ENCODE measurements around the gene PRKAG2.
"Not testable (repeated sequence)": the region's sequence is repeated elsewhere in the genome, so short reads cannot be mapped to it uniquely, and the experiment has no call there.

The PRKAG2 gene

DNA sequence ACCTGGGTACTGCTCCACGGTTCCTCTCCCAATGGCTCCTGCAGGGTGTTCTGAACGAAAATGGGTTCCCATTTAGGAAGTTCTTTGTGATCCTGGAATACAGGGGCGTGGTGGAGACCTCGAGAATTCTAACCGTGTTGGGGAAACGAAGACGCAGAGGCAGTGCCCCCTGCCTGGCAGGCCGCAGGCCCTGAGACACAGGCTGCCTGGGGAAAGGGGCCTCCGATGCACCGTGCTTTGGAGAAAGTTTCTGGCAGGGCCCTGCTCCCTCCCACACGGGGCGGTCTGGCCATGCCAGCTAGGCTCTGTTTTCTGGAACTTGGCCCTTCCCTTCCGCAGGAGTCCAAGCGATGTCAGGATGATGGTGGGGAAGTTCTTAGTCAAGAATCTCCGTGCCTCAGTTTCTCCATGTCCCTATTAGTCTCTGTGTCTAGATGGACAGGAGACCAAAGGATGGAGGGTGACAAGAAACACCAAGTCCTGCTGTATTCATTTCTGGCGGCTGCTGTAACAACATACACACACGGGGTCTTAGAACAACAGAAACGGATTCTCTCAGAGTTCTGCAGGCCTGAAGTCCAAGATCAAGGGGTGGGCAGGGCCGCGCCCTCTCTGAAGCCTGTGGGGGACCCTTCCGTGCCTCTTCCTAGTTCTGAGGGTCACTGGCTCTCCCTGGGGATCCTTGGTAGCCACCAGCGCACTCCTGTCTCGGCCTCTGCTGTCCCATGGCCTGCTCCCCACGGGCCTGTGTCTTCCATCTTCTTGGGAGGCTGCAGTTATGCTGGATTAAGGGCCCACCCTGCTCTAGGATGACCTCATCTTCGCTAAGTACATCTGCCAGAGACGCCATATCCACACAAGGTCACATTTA is 27.7 kb downstream of the PRKAG2 start:
- no peak for DNase-seq

DNA sequence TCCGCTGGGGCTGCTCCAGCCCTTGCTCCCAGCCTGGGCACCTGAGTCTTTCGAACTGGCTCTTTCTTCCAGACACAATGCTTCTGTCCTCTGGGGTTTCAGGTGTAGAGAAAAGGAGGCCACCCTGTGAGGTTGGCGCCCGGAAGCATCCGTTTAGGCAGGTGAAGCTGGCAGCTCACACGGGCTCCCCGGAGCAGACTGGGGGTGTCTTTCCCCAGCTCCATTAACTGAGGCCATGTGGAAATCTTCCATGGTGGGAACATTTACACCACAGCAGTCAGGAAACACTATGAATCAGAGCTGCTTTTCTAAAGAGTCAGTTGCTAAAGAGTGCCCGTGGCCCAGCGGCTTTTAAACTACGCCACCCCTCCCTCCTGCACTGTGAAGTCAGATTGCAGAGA is 29.2 kb downstream of the PRKAG2 start:
- no peak for DNase-seq

DNA sequence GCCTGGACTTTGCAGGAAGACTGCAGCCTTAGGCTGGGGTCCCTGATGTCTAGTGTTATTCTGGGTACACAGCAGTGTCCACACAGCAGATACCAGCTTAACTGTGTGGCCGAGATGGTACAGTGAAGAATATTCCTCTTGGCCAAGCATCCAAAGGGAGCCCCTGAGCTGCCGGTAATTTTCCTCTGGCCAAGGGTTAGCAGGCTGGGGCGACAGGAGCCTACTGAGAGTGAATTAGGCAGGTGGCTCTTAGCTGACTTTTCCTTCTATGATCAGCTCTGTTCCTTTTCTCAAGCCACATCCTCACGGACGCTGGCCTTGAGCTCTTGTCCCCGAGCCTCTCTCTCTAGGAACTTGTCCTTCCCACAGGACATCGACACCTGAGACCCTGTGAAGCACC is 29.8 kb downstream of the PRKAG2 start:
- no peak for DNase-seq

DNA sequence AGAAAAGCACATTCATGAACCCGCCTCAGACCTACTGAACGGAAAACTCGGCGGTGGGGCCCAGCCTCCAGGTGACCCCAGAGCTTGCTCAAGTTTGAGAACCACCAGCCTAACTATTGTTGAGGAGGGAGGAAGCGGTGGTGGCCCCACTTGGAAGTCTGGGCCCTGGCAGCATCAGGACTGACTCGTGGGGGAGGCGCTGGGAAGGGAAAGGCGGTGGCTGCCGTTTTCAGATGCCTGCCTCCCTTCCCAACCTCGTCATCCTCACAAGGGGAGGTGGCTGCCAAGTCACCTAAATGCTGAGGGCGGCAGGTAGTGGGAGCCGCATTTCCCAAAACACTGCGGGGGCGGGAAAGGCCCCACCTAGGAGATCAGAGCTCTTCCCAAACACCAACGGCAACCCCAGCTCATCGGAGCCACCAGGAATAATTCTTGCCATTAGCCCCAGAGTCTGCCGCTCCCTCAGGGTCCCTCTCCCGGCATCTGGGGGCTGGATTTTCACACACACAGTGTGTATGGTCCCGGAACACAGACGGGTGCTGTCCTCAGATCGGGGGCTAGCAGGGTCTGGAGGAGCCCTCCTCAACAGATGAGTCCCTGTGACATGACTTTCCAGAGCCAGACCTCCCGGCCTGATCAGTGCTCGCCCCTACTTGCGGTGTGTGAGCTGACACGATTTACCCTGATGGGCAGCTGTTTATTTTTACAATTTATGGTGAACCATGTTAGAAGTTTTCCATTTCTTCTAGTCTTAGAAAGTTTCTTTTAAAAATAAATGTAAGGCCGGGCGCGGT is 31.3 kb downstream of the PRKAG2 start:
- no peak for DNase-seq

DNA sequence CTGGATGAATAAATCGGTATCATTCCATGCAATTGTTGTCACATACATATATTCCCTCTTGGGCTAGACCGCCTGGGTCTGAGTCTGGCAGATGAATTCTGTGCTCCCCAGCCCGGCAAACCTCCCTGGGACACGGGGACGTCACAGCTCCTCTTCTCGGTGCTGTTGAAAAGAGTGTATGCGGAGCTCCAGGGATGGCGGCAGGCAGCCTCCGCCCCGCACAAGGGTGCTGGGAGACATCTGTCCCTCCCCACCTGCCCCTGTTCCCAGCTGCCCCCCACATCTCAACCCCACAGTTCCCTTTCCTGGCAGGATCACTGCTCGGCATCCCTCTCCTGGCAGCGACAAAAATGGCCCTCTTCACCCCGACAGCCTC is 32.1 kb downstream of the PRKAG2 start:
- no peak for DNase-seq

DNA sequence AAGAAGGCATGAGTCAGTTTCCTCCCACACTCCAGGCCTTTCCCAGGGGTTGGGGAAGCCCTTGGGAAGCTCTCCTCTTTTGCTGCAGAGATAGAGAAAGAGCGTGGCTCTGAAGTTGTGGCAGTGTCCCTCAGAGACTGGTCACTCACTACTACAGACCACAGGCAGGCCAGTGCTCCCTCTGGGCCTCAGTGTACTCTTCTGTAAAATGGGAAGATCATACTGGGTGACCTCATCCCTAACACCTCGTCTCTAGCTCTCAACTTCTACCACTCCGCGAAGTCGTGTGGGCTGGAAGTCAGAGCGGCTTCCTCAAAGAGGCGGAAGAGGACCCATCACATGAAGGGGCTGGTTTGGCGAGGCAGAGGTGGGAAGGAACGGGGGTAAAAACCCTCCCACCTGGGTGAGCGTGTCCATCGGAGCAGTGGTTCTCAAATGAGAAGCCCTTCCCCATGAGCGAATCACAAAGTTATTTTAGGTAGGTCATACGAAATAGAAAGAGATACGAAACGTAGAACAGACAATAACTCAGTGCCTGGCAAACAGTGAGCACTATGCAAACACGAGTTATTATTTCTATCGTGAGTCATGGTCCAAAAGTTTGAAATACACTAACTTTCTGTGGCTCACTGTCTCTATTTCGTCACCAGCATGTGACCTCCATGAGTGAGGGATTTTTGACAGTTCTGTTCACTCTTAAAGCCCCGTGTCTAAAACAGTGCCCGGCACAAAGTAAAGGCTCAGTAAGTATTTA is 32.7 kb downstream of the PRKAG2 start:
- DNase-seq, result no peak

DNA sequence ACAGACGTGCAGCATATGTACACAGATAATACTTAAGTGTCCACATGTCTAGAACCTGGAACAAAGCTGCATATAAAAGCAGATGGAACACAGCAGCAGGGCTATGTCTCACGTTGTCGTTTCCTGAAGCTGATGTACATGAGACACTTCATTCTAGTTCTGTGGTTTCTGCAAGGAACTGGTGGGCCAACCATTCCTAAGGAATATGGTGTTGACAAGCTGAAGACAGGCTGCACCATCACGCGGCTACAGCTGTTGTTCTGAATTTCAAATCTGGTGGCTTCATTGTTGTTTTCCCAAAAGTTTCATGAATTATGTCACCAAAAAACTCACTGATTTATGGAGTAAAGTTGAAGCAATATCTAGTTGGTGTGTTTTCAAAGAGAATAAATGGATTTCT is 33.7 kb downstream of the PRKAG2 start:
- DNase-seq, result no peak

DNA sequence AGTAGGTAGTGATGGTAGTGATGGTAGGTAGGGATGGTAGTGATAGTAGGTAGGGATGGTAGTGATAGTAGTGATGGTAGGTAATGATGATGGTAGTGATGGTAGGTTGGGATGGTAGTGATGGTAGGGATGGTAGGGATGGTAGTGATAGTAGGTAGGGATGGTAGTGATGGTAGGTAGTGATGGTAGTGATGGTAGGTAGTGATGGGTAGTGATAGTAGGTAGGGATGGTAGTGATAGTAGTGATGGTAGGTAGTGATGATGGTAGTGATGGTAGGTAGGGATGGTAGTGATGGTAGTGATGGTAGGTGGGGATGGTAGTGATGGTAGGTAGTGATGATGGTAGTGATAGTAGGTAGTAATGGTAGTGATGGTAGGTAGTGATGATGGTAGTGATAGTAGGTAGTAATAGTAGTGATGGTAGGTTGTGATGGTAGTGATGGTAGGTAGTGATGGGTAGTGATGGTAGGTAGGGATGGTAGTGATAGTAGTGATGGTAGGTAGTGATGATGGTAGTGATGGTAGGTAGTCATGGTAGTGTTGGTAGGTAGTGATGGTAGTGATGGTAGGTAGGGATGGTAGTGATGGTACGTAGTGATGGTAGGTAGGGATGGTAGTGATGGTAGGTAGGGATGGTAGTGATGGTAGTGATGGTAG is 35.4 kb downstream of the PRKAG2 start:
- not testable (repeated sequence) for DNase-seq

DNA sequence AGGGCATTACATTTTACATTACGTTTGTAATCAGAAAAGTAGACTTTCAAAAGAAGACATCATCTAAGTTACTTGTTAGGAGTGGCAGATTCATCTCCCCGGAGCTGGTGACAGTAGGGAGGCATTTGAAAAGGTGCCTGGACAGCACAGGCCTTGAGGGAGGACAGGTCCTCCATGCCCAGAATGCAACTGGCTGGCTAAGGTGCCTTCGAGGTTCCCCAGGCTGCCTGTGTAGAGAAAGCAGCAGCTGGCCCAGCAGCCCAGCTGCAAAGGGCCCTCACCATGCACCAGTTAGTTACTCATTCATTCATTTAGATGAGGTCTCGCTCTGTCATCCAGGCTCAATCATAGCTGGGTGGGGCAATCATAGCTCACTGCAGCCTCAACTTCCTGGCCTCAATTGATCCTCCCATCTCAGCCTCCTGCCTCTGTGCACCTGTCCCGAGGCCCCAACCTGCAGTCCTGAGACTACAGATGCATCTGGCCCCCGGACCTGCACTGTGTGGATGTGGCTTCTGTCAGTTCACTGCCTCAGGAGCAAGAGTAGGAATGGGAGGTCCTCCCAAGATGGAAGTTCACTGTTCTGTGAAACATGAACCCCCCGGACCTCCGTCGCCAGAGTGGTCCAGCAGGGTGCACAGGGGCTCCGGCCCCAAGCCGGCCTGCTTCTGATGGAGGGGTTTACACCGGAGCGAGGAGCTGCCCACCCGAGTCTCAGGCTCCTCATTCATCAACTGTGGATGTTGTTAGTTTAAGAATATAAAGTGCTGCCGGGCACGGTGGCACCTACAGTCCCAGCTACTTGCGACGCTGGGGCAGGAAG is 36.6 kb downstream of the PRKAG2 start:
- DNase-seq, result no peak

DNA sequence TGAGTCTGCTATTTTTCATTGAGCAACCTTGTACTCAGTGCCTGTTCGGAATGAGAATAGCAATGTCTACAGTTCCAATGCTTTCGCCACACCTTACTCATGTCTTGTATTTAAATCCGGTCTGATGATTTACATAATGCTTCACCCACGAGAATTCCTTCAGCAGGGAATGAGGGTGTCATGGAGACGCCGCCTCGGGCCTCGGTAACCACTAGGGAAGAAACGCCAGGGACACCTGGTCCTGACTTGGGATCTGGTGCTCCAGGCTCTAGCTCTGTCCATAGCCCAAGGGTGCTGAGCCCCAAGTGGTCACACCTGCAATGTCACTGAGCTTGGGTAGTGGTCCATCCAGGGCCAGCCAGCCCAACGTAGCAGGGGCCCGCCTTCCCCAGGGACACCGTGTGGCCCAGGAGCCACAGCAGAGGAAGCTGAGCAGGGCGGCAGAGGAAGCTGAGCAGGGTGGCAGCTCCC is 37.4 kb downstream of the PRKAG2 start:
- DNase-seq, result no peak

DNA sequence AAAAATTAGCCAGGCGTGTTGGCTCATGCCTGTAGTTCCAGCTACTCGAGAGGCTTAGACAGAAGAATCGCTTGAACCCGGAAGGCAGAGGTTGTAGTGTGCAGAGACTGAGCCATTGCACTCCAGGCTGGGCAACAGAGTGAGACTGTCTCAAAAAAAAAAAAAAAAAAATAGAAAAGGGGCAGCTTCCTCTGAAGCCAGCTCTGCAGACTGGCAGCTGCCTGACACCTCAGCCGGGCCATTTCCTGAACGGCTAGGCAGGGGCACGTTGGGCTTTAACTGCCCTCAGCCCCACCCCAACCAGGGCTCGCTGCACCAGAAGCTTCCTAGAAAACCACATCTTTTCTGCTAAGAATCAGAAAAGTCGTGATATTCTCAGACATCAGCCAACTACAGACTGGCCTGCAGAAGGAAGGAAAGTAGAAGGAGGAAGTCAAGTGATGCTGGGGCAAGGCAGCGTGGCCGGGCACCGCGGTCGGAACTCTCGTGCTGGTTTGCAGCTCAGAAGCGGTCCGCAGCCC is 38.0 kb downstream of the PRKAG2 start:
- peak; percentile 37 for DNase-seq

DNA sequence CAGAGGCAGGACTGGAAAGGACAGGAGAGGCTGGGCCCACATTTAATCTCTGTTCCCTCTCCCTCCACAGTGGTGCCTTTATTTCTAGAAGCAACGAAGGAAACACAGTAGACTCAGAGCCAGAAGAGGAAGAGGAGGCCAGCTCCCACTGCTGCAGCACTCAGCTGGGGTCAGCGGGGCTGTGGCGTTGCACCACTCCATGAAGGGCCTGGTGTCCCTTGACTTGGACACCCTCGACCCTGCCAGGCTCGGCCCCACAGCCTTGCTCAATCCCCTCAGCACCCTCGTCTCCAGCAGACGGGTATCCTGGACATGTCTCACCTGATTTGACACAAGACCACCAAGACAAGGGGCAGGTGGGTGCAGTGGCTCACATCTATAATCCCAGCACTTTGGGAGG is 38.8 kb downstream of the PRKAG2 start:
- DNase-seq, result no peak

DNA sequence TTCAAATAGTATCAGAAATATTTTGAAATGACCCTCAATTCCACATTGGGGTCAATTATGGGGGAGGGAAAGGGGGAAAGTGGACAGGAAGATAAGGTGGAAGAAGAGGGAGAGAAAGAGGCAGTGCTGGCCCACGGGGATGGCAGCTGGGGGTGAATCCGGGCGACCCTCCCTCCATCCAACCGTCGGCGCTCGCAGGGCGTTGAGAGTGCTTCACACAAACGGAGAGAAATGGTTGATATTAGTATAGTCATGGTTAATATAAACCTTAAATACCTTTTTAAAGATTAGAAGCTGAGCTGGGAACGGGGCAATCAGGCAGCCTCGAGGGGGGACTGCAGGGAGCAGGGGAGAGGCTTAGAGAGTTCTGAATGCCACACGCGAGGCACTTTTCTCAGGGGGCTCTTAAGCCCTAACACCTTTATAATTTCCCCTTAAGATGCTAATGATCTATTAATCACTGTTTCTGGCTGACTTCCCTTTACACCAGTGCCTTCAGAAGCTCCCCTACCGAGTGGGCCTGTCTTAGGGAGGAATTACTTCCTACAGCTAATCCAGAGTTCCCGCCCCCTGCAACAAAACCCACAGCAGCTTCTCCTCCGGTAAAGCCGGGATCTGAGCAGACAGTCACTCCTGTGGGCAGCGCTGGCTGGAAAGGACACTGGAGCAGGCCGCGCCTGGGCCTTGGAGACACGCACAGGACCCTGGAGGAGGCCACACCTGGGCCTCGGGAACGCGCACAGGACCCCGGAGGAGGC is 39.5 kb downstream of the PRKAG2 start:
- DNase-seq, result no peak

DNA sequence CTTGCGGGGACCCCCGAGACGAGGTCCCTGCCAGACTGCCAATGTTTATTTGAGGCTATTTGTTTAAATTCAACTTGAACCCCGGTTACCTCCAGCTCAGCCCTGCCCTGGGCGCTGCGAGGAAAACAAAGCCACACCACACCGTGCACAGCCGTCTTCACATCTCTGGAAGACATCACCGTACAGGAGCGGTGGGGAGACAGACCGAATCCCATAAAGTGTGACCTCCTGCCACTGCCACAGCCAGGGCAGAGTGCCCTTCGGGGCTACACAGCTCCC is 40.0 kb downstream of the PRKAG2 start:
- no peak for DNase-seq

DNA sequence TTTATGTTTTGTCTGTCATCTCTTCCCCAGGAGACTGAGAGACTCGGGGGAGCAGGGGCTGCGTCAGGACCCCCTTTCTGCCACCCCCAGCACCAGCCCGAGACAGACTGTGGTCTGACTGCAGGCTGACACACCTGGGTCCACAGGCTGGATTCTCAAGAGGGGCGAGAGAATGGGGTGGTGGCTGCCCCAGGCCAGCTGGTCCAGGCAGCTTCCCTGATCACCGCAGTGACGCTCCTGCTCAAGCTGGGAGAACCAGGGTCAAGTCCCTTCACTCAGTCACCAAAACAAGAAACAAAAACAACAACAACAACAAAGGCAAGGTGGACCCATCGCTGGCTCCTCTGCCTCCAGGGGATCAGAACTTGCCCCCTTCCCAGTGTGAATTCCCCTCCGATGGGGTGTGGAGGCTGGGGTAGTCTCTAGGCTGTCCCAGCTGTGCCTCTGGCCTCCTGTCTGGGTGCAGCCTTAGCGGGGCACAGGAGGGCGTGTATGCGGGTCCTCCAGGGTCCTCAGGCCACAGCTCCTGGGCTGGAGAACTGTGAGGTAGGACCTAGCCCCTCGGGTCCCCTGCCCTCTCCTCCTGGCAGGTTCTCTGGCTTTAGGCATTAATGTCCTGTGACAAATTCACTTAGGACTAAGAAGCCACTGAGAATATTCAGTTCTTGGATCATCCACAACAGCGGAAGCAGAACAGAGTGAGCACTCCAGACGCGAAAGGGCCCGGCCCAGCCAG is 40.6 kb downstream of the PRKAG2 start:
- DNase-seq, result no peak

DNA sequence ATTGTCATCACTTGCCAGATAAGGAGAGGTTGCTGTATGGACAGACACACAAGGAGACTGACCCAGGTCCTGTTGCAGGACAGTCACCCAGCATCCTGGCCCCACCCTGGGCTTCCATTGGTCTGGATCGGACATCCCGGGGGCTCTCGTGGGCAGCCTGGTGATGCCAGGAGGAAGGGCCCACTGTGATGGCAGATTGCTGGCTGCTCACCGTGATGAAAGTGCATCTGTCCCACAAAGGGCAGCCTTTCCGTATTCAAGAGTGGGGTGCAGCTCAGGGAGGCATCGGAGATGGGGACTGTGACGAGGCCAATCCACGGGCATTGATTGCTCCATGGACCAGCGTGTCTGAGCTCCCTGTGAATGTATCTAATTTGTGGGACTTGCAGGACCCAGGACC is 41.3 kb downstream of the PRKAG2 start:
- DNase-seq, result no peak

DNA sequence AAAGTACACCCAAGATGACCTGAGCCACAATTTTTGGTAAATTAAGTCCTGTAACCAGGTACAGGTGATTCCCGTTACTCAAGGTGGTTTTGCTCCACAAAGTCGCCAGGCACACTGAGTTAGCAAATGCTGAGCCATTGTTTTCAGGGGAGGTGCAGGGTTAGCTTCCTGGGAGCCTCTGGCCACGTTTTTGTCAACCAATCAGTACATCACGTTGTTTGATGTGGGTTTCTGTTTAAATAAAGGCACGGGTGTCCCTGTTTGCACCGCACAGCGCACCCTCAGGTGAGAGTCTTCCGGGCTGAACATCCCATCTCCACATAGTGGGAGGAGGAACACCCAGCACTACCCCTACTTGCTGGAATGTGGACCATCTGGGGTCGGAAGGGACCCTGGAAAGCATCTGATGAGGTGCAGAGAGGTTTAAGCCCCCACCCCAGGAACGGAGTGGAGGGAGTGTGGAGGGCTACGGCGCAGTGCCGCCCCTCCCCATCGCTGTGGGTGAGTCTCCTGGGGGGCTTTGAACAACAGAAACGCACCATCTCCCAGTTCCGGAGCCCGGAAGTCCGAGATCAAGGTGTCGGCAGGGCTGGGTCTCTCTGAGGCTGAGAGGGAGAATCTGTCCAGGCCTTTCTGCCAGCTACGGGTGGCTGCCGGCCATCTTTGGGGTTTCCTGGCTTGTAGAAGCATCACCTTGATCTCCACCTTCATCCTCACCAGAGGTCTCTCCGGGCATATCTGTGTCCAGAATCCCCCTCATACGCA is 42.5 kb downstream of the PRKAG2 start:
- no peak for DNase-seq

DNA sequence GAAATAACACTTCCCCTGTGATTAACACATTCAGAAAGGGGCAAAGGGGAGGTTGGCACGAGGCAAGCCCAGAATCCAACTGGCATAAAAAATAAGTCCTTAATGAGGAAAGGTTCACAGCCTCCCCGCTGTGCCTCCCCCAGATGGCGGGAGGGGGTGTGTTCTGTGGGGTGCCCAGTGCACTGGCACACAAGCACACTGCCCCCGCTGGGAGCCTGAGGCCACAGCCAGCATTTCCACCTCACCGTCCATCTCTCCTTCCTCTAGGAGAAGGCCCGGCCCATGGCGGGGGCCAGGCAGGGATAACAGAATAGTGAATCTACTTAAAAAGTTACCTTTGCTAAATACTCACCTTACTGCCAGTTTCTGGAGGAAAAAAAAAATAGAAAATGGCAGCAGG is 43.2 kb downstream of the PRKAG2 start:
- no peak for DNase-seq

DNA sequence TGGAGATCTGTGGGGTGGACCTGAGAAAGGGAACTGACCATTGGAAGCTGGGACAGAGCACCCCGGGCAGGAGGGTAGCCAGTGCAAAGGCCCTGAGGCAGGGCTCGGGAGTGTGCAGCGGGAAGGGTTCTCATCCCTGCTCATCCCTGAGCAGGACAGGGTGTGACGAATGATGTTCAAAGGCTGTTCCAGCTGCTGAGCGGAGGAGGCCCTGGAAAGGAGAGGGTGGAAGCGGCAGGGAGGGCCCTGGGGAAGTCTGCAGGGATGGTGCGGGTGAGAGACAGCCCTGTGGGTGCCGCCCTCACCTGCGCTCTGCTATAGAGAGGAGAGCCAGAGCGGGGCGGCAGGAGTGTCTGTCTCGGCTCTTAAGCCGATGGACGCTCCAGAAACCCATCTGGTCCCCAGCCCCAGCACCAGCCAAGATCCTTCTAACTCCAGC is 43.7 kb downstream of the PRKAG2 start:
- DNase-seq, result no peak

DNA sequence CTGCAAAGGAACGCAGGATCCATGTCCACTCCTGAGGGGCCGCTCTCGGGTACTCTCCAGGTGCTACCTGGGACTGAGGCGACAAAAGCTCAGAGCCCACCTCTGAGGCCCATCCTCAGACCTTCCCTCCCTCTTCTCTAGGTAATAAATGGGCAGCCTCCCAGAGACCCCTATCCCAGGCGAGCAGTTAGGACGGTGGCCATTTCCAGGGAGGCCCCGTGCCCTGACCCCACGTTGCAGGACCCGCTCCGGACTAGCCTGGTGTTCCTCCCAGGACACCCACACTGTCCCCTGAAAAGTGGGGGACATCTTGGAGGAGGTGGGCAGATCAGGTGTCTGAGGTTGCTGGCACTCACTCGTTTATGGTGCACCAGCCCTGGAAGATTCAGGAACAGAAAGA is 44.3 kb downstream of the PRKAG2 start:
- no peak for DNase-seq

All from DMS153 (cell line).